ENCODE results near the gene CYB5R2.

DNA sequence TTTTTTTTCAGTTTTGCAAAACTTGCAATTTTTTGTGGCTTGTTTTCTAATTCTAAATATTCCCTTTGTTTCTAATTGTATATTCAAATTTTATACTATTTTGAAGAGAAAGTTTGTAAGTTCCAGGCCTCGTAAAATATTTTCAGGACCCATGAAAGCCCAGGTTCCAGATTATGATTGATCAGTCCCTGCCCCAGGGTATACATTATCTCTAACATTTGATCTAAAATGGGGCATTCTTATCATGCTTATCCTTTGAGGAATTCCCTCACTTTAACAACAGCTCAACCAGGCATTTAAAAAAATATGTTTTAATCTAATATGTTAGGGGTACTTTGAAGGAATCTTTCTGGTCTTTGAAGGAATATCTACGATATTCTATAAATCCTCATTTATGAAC, 26.4 kb downstream of the CYB5R2 start:
- no peak for TF ChIP-seq POLR2AphosphoS5 (IDR thresholded peaks at IDR 0.05)
- TF ChIP-seq, protein P1, sequence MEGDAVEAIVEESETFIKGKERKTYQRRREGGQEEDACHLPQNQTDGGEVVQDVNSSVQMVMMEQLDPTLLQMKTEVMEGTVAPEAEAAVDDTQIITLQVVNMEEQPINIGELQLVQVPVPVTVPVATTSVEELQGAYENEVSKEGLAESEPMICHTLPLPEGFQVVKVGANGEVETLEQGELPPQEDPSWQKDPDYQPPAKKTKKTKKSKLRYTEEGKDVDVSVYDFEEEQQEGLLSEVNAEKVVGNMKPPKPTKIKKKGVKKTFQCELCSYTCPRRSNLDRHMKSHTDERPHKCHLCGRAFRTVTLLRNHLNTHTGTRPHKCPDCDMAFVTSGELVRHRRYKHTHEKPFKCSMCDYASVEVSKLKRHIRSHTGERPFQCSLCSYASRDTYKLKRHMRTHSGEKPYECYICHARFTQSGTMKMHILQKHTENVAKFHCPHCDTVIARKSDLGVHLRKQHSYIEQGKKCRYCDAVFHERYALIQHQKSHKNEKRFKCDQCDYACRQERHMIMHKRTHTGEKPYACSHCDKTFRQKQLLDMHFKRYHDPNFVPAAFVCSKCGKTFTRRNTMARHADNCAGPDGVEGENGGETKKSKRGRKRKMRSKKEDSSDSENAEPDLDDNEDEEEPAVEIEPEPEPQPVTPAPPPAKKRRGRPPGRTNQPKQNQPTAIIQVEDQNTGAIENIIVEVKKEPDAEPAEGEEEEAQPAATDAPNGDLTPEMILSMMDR (IDR thresholded peaks at IDR 0.05): no peak
- TF ChIP-seq POLR2A (IDR thresholded peaks at IDR 0.05): no peak

Data from transverse colon (tissue), 4 donors.